Cardiac muscle cell (in vitro differentiated cells and primary cell): ENCODE measurements around the gene ARMH2. TPM values are rescaled to one million over a fixed set of nuclear protein-coding genes. Genes with fewer than 3 reads are reported as not detected.
A peak's percentile ranks its signal among the peaks of the same experiment; 100 is the strongest.

Source experiments
- DNase-seq, 2 donors: peaks; one replicate each; pipeline versions ENCODE4 v3.0.0 to v3.0.0-alpha.2; 2010 to 2017; ENCODE audit warnings: low read depth in 1 of 2, low spot score in 1 of 2
- H3K27ac ChIP-seq: fragments of 200-600 bp; sonication (generic); 2 replicates; pipeline ENCODE4 v1.5.1; 2016
- H3K27me3 ChIP-seq: fragments of 200-600 bp; sonication (generic); 2 replicates; pipeline ENCODE4 v1.6.0; 2016; ENCODE audit warnings: control low read depth
- H3K36me3 ChIP-seq: fragments of 200-600 bp; sonication (generic); 2 replicates; pipeline ENCODE4 v1.5.1; 2016; ENCODE audit warnings: control low read depth
- H3K4me1 ChIP-seq: fragments of 200-600 bp; sonication (generic); 2 replicates; pipeline ENCODE4 v1.8.1; 2017; ENCODE audit warnings: low read depth, mild to moderate bottlenecking, mixed run types
- H3K4me3 ChIP-seq: fragments of 200-600 bp; sonication (generic); 2 replicates; pipeline ENCODE4 v1.5.1; 2016; ENCODE audit warnings: mild to moderate bottlenecking
- H3K9me3 ChIP-seq: fragments of 200-600 bp; sonication (generic); 2 replicates; pipeline ENCODE4 v1.5.1; 2017; ENCODE audit warnings: low read depth, mild to moderate bottlenecking, control low read depth
- CTCF ChIP-seq: IDR thresholded peaks from 2 replicates; pipeline ENCODE4 v1.5.1; 2012; ENCODE audit warnings: low read depth, mild to moderate bottlenecking, low read length
- polyA plus RNA-seq: library from polyadenylated mRNA; unstranded; fragments of >200 nt; fragmentation: Nextera tagmentation; extraction: Ambion mirVana; gene quantifications from 2 replicates; pipeline ENCODE4 v1.2.1, GENCODE V29; 2016
- total RNA-seq: library from RNA; depleted of rRNA; stranded (reverse); fragments of >200 nt; gene quantifications from 2 replicates; pipeline ENCODE4 v1.2.3, GENCODE V29; 2016

The ARMH2 gene
- total and polyA plus RNA-seq, 2 experiments from 2014 or later, result not detected

- no peaks in the 10 kb centered on the region for H3K36me3 ChIP-seq
- no peak overlapping the region for H3K4me3 ChIP-seq
- H3K27me3 ChIP-seq, result no peaks in the 10 kb centered on the region
- H3K9me3 ChIP-seq, result no peaks in the 10 kb centered on the region
- no peak for TF ChIP-seq CTCF
- no peak for DNase-seq
- H3K4me1 ChIP-seq, result no peaks in the 10 kb centered on the region
- H3K27ac ChIP-seq, result no peak overlapping the region
Observed at GRCh38 chr6:24821860-24822444, 23.2 kb upstream of the ARMH2 start.

- Histone ChIP-seq H3K4me3 (no peak overlapping the region), H3K36me3 (no peaks in the 10 kb centered on the region), H3K27me3 (no peaks in the 10 kb centered on the region), H3K4me1 (no peaks in the 10 kb centered on the region), H3K9me3 (no peaks in the 10 kb centered on the region), H3K27ac (no peak overlapping the region)
- no peak for DNase-seq
- no peak for TF ChIP-seq CTCF
Observed at GRCh38 chr6:24818346-24818745, 19.6 kb upstream of the ARMH2 start.

GRCh38 chr6:24809728-24810127 lies 11.0 kb upstream of the ARMH2 start:
- H3K9me3 ChIP-seq, result no peaks in the 10 kb centered on the region
- no peak for DNase-seq
- no peaks in the 10 kb centered on the region for H3K36me3 ChIP-seq
- no peak overlapping the region for H3K4me3 ChIP-seq
- no peak overlapping the region for H3K27ac ChIP-seq
- H3K4me1 ChIP-seq, result no peaks in the 10 kb centered on the region
- H3K27me3 ChIP-seq, result no peaks in the 10 kb centered on the region
- TF ChIP-seq CTCF, result no peak

- TF ChIP-seq CTCF, result no peak
- DNase-seq, result no peak
- H3K9me3 ChIP-seq, result no peaks in the 10 kb centered on the region
Observed at GRCh38 chr6:24807584-24807983, 8.9 kb upstream of the ARMH2 start.

GRCh38 chr6:24802271-24803059 lies 3.7 kb upstream of the ARMH2 start:
- H3K9me3 ChIP-seq, result no peaks in the 10 kb centered on the region
- TF ChIP-seq CTCF, result no peak
- H3K4me1 ChIP-seq, result peaks cover 21% of the 10 kb centered on the region
- no peaks in the 10 kb centered on the region for H3K36me3 ChIP-seq
- H3K27ac ChIP-seq, result no peak overlapping the region
- peak in 1 of 2 donors; percentile 9 for DNase-seq
- no peak overlapping the region for H3K4me3 ChIP-seq
- no peaks in the 10 kb centered on the region for H3K27me3 ChIP-seq

More at GRCh38 chr6:24807584-24807983, 8.9 kb upstream of the ARMH2 start:
- no peak overlapping the region for H3K4me3 ChIP-seq
- no peaks in the 10 kb centered on the region for H3K4me1 ChIP-seq
- no peaks in the 10 kb centered on the region for H3K27me3 ChIP-seq
- H3K27ac ChIP-seq, result no peak overlapping the region
- no peaks in the 10 kb centered on the region for H3K36me3 ChIP-seq
